Measurements from ENCODE around the gene VPS54.
"Not testable (repeated sequence)": the region's sequence is repeated elsewhere in the genome, so short reads cannot be mapped to it uniquely, and the experiment has no call there.

The VPS54 gene

GRCh38 chr2:64024259-64024949, 5.2 kb upstream of the VPS54 start:
- DNase-seq (ENCODE audit: low spot score): no peak

DNA sequence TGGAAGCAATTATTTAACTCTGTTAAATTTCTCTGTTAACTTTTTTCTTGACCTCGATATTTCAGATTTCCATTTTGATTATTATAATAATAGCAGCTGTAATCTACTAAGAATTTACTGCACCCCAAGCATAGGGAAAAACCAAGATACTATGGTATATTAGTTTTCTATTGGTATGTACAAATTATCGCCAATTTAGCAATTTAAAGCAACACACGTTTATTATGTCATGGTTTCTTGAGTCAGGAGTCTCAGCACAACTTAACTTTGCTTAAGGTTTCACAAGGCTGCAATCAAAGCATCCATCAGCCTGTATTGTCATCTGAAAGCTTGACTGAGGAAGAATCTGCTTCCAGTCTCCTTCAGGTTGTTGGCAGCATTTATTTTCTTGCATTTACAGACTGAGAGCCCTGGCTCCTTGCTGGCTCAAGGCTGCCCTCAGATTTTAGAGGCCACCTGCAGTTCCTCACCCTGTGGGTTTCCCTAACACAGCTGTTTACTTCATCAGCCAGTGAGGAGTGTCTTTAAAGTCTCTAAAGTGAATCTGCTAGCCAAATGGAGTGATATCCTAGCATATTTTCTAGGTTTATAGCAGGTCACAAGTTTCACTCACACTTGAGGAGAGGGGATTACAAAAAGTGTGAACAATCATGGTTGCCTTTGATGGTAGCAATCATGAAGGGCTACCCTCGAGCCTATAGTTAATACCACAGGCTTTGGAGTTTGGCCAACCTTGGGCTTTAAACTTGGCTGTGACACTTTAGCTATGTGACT, 4.4 kb upstream of the VPS54 start:
- peak; percentile 17 for DNase-seq (ENCODE audit: low spot score)

DNA sequence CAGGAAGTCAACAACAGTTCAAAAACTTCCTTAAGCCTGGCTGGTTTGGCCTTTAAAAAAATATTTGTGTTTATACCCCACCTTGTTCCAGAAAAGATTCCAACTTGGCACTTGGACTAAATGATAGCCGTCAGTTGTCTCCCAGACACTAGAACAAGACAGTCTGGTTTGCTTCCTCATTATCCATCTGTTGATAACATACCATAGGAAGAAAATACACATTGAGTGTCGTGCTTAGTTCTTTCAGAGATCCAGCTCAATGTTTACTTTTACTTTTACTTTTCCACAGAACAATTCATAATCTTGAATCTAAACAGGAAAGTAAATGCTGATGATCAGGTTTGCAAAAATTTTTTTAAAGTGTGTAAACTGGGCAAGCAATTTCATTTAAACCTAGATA, 2.4 kb upstream of the VPS54 start:
- DNase-seq (ENCODE audit: low spot score): no peak

GRCh38 chr2:64019975-64020528, 824 bp upstream of the VPS54 start:
- DNase-seq (ENCODE audit: low spot score): no peak

GRCh38 chr2:64018701-64019082, 536 bp downstream of the VPS54 start:
- peak; percentile 62 for DNase-seq (ENCODE audit: low spot score)

- no peak for DNase-seq (ENCODE audit: low spot score)
Measured at GRCh38 chr2:64017811-64018700, 1.2 kb downstream of the VPS54 start.

GRCh38 chr2:64015898-64016297, 3.3 kb downstream of the VPS54 start:
- DNase-seq (ENCODE audit: low spot score): no peak

- no peak for DNase-seq (ENCODE audit: low spot score)
Measured at GRCh38 chr2:64015391-64015790, 3.8 kb downstream of the VPS54 start.

DNA sequence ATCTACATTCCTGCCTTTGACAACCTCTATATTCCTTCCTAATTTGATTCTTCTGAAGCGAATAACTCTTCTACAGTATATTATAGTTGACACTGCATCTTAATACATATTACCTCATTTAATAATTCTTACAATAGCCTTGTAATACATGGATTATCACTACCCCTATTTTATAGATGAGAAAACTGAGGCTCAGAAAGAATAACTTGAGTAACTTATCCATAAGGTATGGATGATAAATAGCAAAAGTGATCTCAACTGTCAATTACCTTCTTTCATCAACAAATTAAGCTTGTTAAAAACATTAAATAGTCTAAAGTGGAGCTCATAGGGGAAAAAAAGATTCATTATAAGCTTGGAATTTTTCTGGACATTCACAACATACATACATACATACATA, 4.6 kb downstream of the VPS54 start:
- no peak for DNase-seq (ENCODE audit: low spot score)

- DNase-seq (ENCODE audit: low spot score): no peak
Measured at GRCh38 chr2:64013053-64013452, 6.2 kb downstream of the VPS54 start.

- no peak for DNase-seq (ENCODE audit: low spot score)
Measured at GRCh38 chr2:64012115-64012514, 7.1 kb downstream of the VPS54 start.

DNA sequence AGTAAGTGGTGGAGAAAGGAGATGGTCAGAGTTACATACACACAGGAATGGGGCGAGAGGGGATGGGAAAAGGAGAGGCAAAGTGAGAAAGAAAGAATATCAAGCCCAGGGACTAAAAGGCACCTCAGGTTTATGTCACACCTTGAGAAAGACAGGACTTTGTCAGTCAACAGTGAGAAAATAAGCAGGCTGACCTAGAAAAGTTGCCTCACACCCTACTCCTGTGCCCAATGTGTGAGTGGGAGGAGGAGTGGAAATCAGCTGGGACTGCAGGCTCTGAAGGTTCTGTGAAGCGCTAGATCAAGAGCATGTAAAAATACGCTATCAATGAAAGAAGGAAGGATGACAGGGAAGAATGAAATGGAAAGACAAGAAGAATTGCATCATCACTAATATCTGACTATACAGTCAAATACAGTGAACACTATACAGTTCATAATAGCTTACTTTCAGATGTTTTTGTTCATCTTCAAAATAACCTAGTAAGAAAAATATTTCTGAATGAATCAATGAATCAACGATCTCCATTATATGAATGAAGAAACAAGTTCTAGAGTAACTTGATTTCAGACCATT, 10.7 kb downstream of the VPS54 start:
- no peak for DNase-seq (ENCODE audit: low spot score)

GRCh38 chr2:64007924-64008323, 11.3 kb downstream of the VPS54 start:
- DNase-seq (ENCODE audit: low spot score): no peak

GRCh38 chr2:64005707-64006356, 13.4 kb downstream of the VPS54 start:
- no peak for DNase-seq (ENCODE audit: low spot score)

DNA sequence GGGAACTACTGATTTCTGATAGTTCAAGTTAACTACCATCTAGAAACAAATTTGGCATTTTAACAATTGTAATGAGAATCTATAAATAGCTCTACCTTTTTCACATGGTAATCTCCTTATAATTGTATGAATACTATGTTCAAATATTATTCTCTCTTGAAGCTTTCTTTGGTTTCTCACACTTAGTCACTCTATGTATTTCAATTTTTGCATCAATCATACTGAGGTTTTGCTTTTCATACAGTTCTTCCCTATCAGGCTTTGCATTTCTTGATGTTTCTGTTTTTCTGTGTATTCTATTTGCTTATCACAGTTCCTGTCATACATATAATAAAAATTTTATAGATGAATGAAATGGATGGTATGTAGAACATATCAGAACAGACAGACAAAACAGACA, 16.0 kb downstream of the VPS54 start:
- DNase-seq (ENCODE audit: low spot score): no peak

DNA sequence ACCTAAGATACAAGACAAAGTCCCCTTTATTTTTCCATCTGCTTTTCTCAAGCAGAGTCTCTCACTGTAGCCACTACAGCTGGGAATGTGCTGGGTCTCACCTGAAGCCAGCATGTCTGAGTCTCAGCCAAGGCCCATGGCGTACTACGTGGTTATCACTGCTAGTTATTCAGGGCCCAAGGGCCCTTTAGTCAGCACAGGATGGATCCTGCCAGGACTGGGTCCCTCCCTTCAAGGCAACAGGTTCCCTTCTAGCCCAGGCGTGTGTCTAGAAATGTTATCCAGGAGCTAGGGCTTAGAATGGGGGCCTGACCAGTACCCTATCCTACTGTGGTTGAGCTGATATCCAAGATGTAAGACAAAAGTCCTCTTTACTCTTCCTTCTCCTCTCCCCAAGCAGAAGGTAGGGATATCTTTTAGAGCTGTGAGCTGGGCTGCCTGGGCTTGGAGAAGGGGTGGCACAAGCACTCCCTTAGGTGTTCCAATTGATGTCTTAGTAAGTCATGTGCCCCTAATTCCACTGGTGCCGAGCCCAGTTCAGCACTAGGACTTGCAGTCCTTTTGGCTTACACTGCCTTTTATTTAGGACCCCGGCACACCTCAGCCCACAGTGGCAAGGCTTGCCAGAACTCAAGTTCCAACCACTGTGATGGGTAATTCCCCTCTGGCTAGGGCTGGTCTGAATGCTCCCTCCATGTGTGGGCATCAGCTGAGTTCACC, 17.7 kb downstream of the VPS54 start:
- DNase-seq (ENCODE audit: low spot score): no peak

DNA sequence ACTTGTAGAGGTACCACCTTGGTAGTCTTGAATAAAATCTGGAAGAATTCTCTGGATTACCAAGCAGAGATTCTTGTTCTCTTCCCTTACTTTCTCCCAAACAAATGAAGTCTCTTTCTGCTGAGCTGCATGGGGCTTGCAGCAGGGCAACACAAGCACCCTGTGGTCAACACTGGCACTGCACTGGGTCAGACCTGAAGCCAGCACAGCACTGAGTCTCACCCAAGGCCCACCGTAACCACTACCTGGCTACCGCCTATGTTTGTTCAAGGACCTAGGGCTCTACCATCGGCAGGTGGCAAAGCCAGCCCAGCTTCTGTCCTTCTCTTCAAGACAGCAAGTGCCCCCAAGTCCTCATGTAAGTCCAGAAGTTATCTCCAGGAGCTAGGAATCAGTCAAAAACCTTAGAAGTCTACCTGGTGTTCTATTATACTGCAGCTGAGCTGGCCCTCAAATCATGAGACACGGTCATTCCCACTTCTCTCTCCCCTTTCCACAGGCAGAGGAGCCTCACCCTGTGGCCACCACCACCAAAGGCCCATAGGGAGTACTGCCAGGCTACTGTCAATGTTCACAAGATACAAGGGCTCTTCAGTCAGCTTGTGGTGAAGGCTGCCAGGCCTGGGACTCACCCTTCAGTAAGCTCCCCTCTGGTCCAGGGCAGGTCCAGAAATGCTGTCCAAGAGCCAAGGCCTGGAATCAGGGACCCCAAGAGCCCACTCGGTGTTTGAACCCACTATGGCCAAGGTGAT, 18.4 kb downstream of the VPS54 start:
- DNase-seq (ENCODE audit: low spot score): no peak

DNA sequence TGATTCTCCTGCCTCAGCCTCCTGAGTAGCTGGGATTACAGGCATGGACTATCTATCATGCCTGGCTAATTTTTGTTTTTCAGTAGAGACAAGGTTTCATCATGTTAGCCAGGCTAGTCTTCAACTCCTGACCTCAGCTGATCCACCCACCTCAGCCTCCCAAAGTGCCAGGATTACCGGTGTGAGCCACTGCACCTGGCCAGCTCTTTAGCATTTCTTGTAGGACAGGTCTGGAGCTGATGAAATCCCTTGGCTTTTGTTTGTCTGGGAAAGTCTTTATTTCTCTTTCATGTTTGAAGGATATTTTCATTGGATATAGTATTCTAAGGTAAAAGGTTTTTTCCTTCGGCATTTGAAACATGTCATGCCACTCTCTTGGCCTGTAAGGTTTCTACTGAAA, 20.2 kb downstream of the VPS54 start:
- DNase-seq (ENCODE audit: low spot score): no peak

DNA sequence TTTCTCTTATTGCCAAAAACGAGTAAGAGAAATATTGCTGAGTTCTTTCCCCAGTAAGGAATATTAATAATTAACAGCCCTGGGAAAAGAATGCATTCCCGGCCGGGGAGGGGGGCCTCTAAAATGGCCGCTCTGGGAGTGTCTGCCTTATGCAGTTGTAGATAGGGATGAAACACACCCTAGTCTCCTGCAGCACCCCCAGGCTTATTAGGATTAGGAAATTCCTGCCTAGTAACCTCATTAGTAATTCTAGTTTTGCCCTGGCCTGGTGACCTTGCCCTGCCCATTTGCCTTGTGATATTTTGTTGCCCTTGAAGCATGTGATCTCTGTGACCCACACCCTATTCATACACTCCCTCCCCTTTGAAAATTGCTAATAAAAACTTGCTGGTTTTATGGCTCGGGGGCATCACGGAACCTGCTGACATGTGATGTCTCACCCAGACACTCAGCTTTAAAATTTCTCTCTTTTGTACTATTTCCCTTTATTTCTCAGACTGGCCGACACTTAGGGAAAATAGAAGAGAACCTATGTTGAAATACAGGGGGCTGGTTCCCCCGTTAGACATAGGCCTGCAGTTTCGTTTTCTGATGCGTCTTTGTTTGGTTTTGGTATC, 22.5 kb downstream of the VPS54 start:
- DNase-seq (ENCODE audit: low spot score): not testable (repeated sequence)

All from iPS-NIHi11 (cell line).